GM23338 (cell line): ENCODE data around the gene PGS1. TPM values are rescaled to one million over a fixed set of nuclear protein-coding genes. Genes with fewer than 3 reads are reported as not detected.

Experiments used
- ATAC-seq: fragments of 200-7000 bp; cut with Tn5 transposase; 3 replicates; pipeline ENCODE4 v1.9.1; 2020
- DNase-seq: peaks from one replicate; pipeline ENCODE4 v3.0.0-alpha.2; 2015; ENCODE audit warnings: low spot score
- H2AFZ ChIP-seq: fragments of 200-600 bp; sonication (generic); 2 replicates; pipeline ENCODE4 v1.8.0; 2016; ENCODE audit warnings: antibody characterized with exemption, mild to moderate bottlenecking, moderate library complexity
- H3F3A ChIP-seq: fragments of 200-600 bp; sonication (generic); replicated peaks from 2 replicates; pipeline ENCODE4 v1.8.0; 2017; ENCODE audit warnings: antibody characterized with exemption, mixed run types, low read depth
- H3K27ac ChIP-seq: fragments of 200-600 bp; sonication (generic); 2 replicates; pipeline ENCODE4 v1.6.1; 2016; ENCODE audit warnings: low read depth
- H3K27me3 ChIP-seq: fragments of 200-600 bp; sonication (generic); 2 replicates; pipeline ENCODE4 v1.8.0; 2016; ENCODE audit warnings: mild to moderate bottlenecking, mixed run types, moderate library complexity; ENCODE audit not compliant: insufficient read depth
- H3K36me3 ChIP-seq: fragments of 200-600 bp; sonication (generic); 2 replicates; pipeline ENCODE4 v1.8.0; 2016; ENCODE audit warnings: mild to moderate bottlenecking; ENCODE audit not compliant: insufficient read depth
- H3K4me1 ChIP-seq: fragments of 200-600 bp; sonication (generic); 2 replicates; pipeline ENCODE4 v1.8.0; 2016; ENCODE audit warnings: mild to moderate bottlenecking, moderate library complexity; ENCODE audit not compliant: insufficient read depth
- H3K4me2 ChIP-seq: fragments of 200-600 bp; sonication (generic); 2 replicates; pipeline ENCODE4 v1.7.1; 2017; ENCODE audit warnings: mixed run types
- H3K4me3 ChIP-seq: fragments of 200-600 bp; sonication (generic); 2 replicates; pipeline ENCODE4 v1.6.1; 2016; ENCODE audit warnings: mixed run types
- H3K79me2 ChIP-seq: fragments of 200-600 bp; sonication (generic); replicated peaks from 2 replicates; pipeline ENCODE4 v1.8.0; 2017; ENCODE audit warnings: mild to moderate bottlenecking; ENCODE audit not compliant: insufficient read depth
- H3K9me2 ChIP-seq: fragments of 200-600 bp; sonication (generic); 2 replicates; pipeline ENCODE4 v1.8.0; 2017; ENCODE audit not compliant: insufficient read depth
- H4K20me1 ChIP-seq: fragments of 200-600 bp; sonication (generic); replicated peaks from 2 replicates; pipeline ENCODE4 v1.8.0; 2017; ENCODE audit warnings: mild to moderate bottlenecking; ENCODE audit not compliant: insufficient read depth
- H3K27ac Mint-ChIP-seq: 2 replicates; pipeline ENCODE4 v1.8.0; 2020; ENCODE audit warnings: inconsistent platforms, mild to moderate bottlenecking, moderate library complexity, mixed read lengths
- H3K27me3 Mint-ChIP-seq: 3 replicates; pipeline ENCODE4 v1.8.0; 2022; ENCODE audit warnings: low read depth, mild to moderate bottlenecking, moderate library complexity, mixed read lengths, inconsistent platforms; ENCODE audit not compliant: insufficient read depth, poor library complexity
- H3K36me3 Mint-ChIP-seq: 3 replicates; pipeline ENCODE4 v1.8.0; 2021; ENCODE audit warnings: low read depth, mild to moderate bottlenecking, inconsistent platforms, moderate library complexity, mixed read lengths
- H3K4me1 Mint-ChIP-seq: 3 replicates; pipeline ENCODE4 v1.8.0; 2020; ENCODE audit warnings: mild to moderate bottlenecking, inconsistent platforms, mixed read lengths
- H3K4me3 Mint-ChIP-seq: 3 replicates; pipeline ENCODE4 v1.8.0; 2021; ENCODE audit warnings: moderate library complexity, mild to moderate bottlenecking, inconsistent platforms, mixed read lengths
- H3K9me3 Mint-ChIP-seq: 3 replicates; pipeline ENCODE4 v1.8.0; 2020; ENCODE audit warnings: moderate library complexity, mild to moderate bottlenecking, inconsistent platforms, mixed read lengths
- CREB1 ChIP-seq: fragments of 250-450 bp; sonication (Bioruptor Pico); IDR thresholded peaks from 2 replicates; pipeline ENCODE4 v1.5.0; 2020; ENCODE audit warnings: low read depth, mild to moderate bottlenecking, moderate library complexity
- CTCF ChIP-seq, 2 experiments: fragments of 200-600 bp in 1 of 2; sonication (generic) in 1 of 2; conservative IDR thresholded peaks; 2 replicates each; pipeline versions ENCODE4 v1.5.1 to v1.6.1; 2016 to 2017; ENCODE audit warnings: antibody characterized with exemption in 2 of 2, low read depth in 2 of 2, mild to moderate bottlenecking in 2 of 2, moderate library complexity in 1 of 2
- ETS1 ChIP-seq: IDR thresholded peaks from 2 replicates; pipeline ENCODE4 v1.6.1; 2016; ENCODE audit warnings: antibody characterized with exemption
- EZH2 ChIP-seq: fragments of 200-600 bp; sonication (generic); IDR thresholded peaks from one replicate; pipeline ENCODE4 v1.8.0; 2017; ENCODE audit warnings: antibody characterized with exemption, mild to moderate bottlenecking, low read depth; ENCODE audit not compliant: unreplicated experiment
- EZH2phosphoT487 ChIP-seq: fragments of 200-600 bp; sonication (generic); IDR thresholded peaks from one replicate; pipeline ENCODE4 v1.8.1; 2018; ENCODE audit warnings: antibody characterized with exemption; ENCODE audit not compliant: unreplicated experiment
- JUNB ChIP-seq: IDR thresholded peaks from one replicate; pipeline ENCODE4 v1.6.1; 2016; ENCODE audit warnings: antibody characterized with exemption; ENCODE audit not compliant: unreplicated experiment
- NANOG ChIP-seq: IDR thresholded peaks from 2 replicates; pipeline ENCODE4 v1.6.1; 2016; ENCODE audit warnings: antibody characterized with exemption, borderline replicate concordance
- POLR2AphosphoS5 ChIP-seq: IDR thresholded peaks from 2 replicates; pipeline ENCODE4 v1.6.1; 2016; ENCODE audit warnings: antibody characterized with exemption, low read depth
- REST ChIP-seq: IDR thresholded peaks from one replicate; pipeline ENCODE4 v1.6.1; 2018; ENCODE audit warnings: antibody characterized with exemption; ENCODE audit not compliant: unreplicated experiment
- STAT1 ChIP-seq: IDR thresholded peaks from one replicate; pipeline ENCODE4 v1.6.1; 2016; ENCODE audit warnings: antibody characterized with exemption; ENCODE audit not compliant: unreplicated experiment
- ZNF114 ChIP-seq: fragments of 250-450 bp; sonication (Bioruptor Pico); IDR thresholded peaks from 2 replicates; pipeline ENCODE4 v1.5.0; 2020; ENCODE audit warnings: mild to moderate bottlenecking, moderate library complexity
- ZNF331 ChIP-seq: fragments of 250-450 bp; sonication (Bioruptor Pico); IDR thresholded peaks from 2 replicates; pipeline ENCODE4 v1.5.0; 2020; ENCODE audit warnings: low read depth, mild to moderate bottlenecking, moderate library complexity
- ZNF462 ChIP-seq: fragments of 250-450 bp; sonication (Bioruptor Pico); IDR thresholded peaks from 2 replicates; pipeline ENCODE4 v1.5.0; 2020; ENCODE audit warnings: mild to moderate bottlenecking, moderate library complexity
- polyA plus RNA-seq: library from polyadenylated mRNA; unstranded; fragments of >200 nt; fragmentation: Nextera tagmentation; extraction: Ambion mirVana; gene quantifications from 2 replicates; pipeline ENCODE4 v1.2.1, GENCODE V29; 2016
- total RNA-seq: library from RNA; depleted of rRNA; stranded (reverse); fragments of >200 nt; shearing (Covaris generic); gene quantifications from 2 replicates; pipeline ENCODE4 v1.2.3, GENCODE V29; 2014

Gene PGS1
- total and polyA plus RNA-seq, 2 experiments from 2014 or later, result 43.9 to 67.1 TPM

GRCh38 chr17:78468366-78468765 lies 89.9 kb downstream of the PGS1 start:
- Mint-ChIP-seq H3K9me3 (peaks cover 22% of the 10 kb centered on the region), H3K4me3 (no peak overlapping the region), H3K4me1 (peaks cover 3% of the 10 kb centered on the region; the same call in 1 of the 3 replicates), H3K36me3 (no peaks in the 10 kb centered on the region), H3K27me3 (peaks cover 7% of the 10 kb centered on the region), H3K27ac (no peak overlapping the region)
- no peaks in the 10 kb centered on the region for H4K20me1 ChIP-seq
- H3F3A ChIP-seq, result no peaks in the 10 kb centered on the region
- no peaks in the 10 kb centered on the region for H3K9me2 ChIP-seq
- H2AFZ ChIP-seq, result no peak overlapping the region
- no peaks in the 10 kb centered on the region for H3K4me1 ChIP-seq
- ATAC-seq (no peak), DNase-seq (no peak)
- no peak for TF ChIP-seq JUNB
- no peak for TF ChIP-seq EZH2phosphoT487
- no peak for TF ChIP-seq REST
- no peak for TF ChIP-seq CREB1
- TF ChIP-seq NANOG, result no peak
- no peak for TF ChIP-seq CTCF (conservative IDR thresholded peaks at IDR 0.05; ENCODE audit: low read depth in 2 of 2)
- TF ChIP-seq ZNF462 (CRISPR knock-in tag), result no peak
- TF ChIP-seq ETS1, result no peak
- no peak for TF ChIP-seq ZNF114 (CRISPR knock-in tag)
- no peak for TF ChIP-seq EZH2
- TF ChIP-seq POLR2AphosphoS5, result no peak
- no peak for TF ChIP-seq ZNF331 (CRISPR knock-in tag)
- TF ChIP-seq STAT1, result no peak
- no peak overlapping the region for H3K4me2 ChIP-seq
- no peak overlapping the region for H3K27ac ChIP-seq
- no peaks in the 10 kb centered on the region for H3K27me3 ChIP-seq
- no peak overlapping the region for H3K4me3 ChIP-seq
- H3K79me2 ChIP-seq, result no peaks in the 10 kb centered on the region
- no peaks in the 10 kb centered on the region; the same call in 1 of the 2 replicates for H3K36me3 ChIP-seq
